VCaP (cell line): ENCODE results near the gene ESF1.

Experiments used
- H3K27ac ChIP-seq: fragments of 450-650 bp; 2 replicates; pipeline ENCODE4 v1.5.1; 2017
- CTCF ChIP-seq: fragments of 450-650 bp; conservative IDR thresholded peaks from 2 replicates; pipeline ENCODE4 v1.5.1; 2017; ENCODE audit warnings: mild to moderate bottlenecking, moderate library complexity

ESF1 gene

GRCh38 chr20:13799974-13800373 lies 15.3 kb upstream of the ESF1 start:
- H3K27ac ChIP-seq = peak overlapping the region; percentile 50
- TF ChIP-seq CTCF = no peak

- no peak overlapping the region for H3K27ac ChIP-seq
- no peak for TF ChIP-seq CTCF
These were observed 14.3 kb upstream of the ESF1 start for GRCh38 chr20:13799040-13799439.

GRCh38 chr20:13794667-13795066 lies 9.9 kb upstream of the ESF1 start:
- TF ChIP-seq CTCF = no peak
- no peak overlapping the region for H3K27ac ChIP-seq

- TF ChIP-seq CTCF = no peak
- H3K27ac ChIP-seq = no peak overlapping the region
These were observed 8.3 kb upstream of the ESF1 start for GRCh38 chr20:13793001-13793400.

- no peak for TF ChIP-seq CTCF
- H3K27ac ChIP-seq = no peak overlapping the region
These were observed 7.1 kb upstream of the ESF1 start for GRCh38 chr20:13791540-13792459.

- no peak overlapping the region for H3K27ac ChIP-seq
- no peak for TF ChIP-seq CTCF
These were observed 6.0 kb upstream of the ESF1 start for GRCh38 chr20:13790708-13791107.

GRCh38 chr20:13788167-13788834 lies 3.6 kb upstream of the ESF1 start:
- TF ChIP-seq CTCF = peak; percentile 82
- H3K27ac ChIP-seq = no peak overlapping the region
